IMR-90 (cell line): ENCODE results near the gene LRIG1. TPM values are rescaled to one million over a fixed set of nuclear protein-coding genes. Genes with fewer than 3 reads are reported as not detected.

ENCODE experiments used
- ATAC-seq: fragments of 200-7000 bp; cut with Tn5 transposase; 2 replicates; pipeline ENCODE4 v1.9.1; 2020; ENCODE audit warnings: low read depth, mild to moderate bottlenecking, moderate library complexity
- BruUV-seq: library from RNA; stranded (reverse); fragments of 400-500 nt; replicated peaks from 2 replicates; lab custom pipeline; 2021; lab: Mats Ljungman, UMichigan
- CTCF ChIA-PET: fragments of 300-600 bp; formaldehyde crosslinking; extraction: SDS; loops from one replicate; lab custom pipeline; 2021; ENCODE audit warnings: antibody characterized with exemption; lab: Yijun Ruan, JAX
- POLR2A ChIA-PET: fragments of 300-600 bp; sonication (Branson Sonifier 250); formaldehyde crosslinking; loops from one replicate; lab custom pipeline; 2022; ENCODE audit warnings: antibody characterized with exemption; ENCODE audit not compliant: unreplicated experiment; lab: Charles Lee
- DNase-seq: peaks from one replicate; pipeline ENCODE4 v3.0.0; 2013
- H2AFZ ChIP-seq: replicated peaks from 2 replicates; pipeline ENCODE3; 2013; ENCODE audit warnings: low read length, mild to moderate bottlenecking; ENCODE audit not compliant: poor library complexity
- H2AK5ac ChIP-seq: 2 replicates; pipeline ENCODE4 v1.6.1; 2013; ENCODE audit warnings: low read depth, low read length, inconsistent platforms
- H2AK9ac ChIP-seq: replicated peaks from 2 replicates; pipeline ENCODE3; 2013; ENCODE audit warnings: mild to moderate bottlenecking, low read depth, low read length, moderate library complexity; ENCODE audit not compliant: poor library complexity
- H2BK120ac ChIP-seq: 2 replicates; pipeline ENCODE4 v1.6.1; 2013; ENCODE audit warnings: low read depth, low read length, inconsistent platforms
- H2BK15ac ChIP-seq: 3 replicates; pipeline ENCODE4 v1.6.1; 2013; ENCODE audit warnings: low read depth, low read length, inconsistent platforms
- H2BK20ac ChIP-seq: 2 replicates; pipeline ENCODE4 v1.6.1; 2013; ENCODE audit warnings: low read depth, mild to moderate bottlenecking, inconsistent platforms, low read length, moderate library complexity
- H2BK5ac ChIP-seq: 2 replicates; pipeline ENCODE4 v1.6.1; 2013; ENCODE audit warnings: mild to moderate bottlenecking, low read depth, low read length, inconsistent platforms; ENCODE audit not compliant: poor library complexity, severe bottlenecking
- H3K14ac ChIP-seq: replicated peaks from 2 replicates; pipeline ENCODE4 v1.6.1; 2013; ENCODE audit warnings: low read depth, low read length, inconsistent platforms
- H3K18ac ChIP-seq: 2 replicates; pipeline ENCODE4 v1.6.1; 2013; ENCODE audit warnings: low read depth, low read length, control low read depth
- H3K23ac ChIP-seq: 2 replicates; pipeline ENCODE4 v1.6.1; 2013; ENCODE audit warnings: low read depth, low read length, inconsistent platforms
- H3K27ac ChIP-seq: 2 replicates; pipeline ENCODE4 v1.5.1; 2013; ENCODE audit warnings: mild to moderate bottlenecking, control low read depth, low read length; ENCODE audit not compliant: insufficient read depth
- H3K27me3 ChIP-seq: 2 replicates; pipeline ENCODE4 v1.6.1; 2013; ENCODE audit warnings: low read length; ENCODE audit not compliant: control insufficient read depth, insufficient read depth
- H3K36me3 ChIP-seq: 2 replicates; pipeline ENCODE4 v1.6.1; 2013; ENCODE audit warnings: low read length, mixed read lengths; ENCODE audit not compliant: control insufficient read depth, insufficient read depth
- H3K4ac ChIP-seq: 2 replicates; pipeline ENCODE4 v1.6.1; 2013; ENCODE audit warnings: low read depth, low read length, inconsistent platforms
- H3K4me1 ChIP-seq: 2 replicates; pipeline ENCODE4 v1.6.1; 2013; ENCODE audit warnings: low read length, mixed read lengths; ENCODE audit not compliant: control insufficient read depth, insufficient read depth
- H3K4me2 ChIP-seq: 2 replicates; pipeline ENCODE4 v1.6.1; 2013; ENCODE audit warnings: low read depth, mild to moderate bottlenecking, control low read depth, low read length, moderate library complexity
- H3K4me3 ChIP-seq: 2 replicates; pipeline ENCODE4 v1.5.1; 2013; ENCODE audit warnings: low read depth, mild to moderate bottlenecking, control low read depth, low read length, moderate library complexity; ENCODE audit not compliant: insufficient read depth
- H3K56ac ChIP-seq: 2 replicates; pipeline ENCODE4 v1.6.1; 2013; ENCODE audit warnings: low read length, inconsistent platforms; ENCODE audit not compliant: insufficient read depth; ENCODE audit errors: extremely low read depth
- H3K79me1 ChIP-seq, 2 experiments: 2 replicates each; pipeline ENCODE4 v1.6.1; 2013; ENCODE audit warnings: low read length in 2 of 2, inconsistent platforms in 1 of 2, low read depth in 1 of 2
- H3K9ac ChIP-seq: 2 replicates; pipeline ENCODE4 v1.6.1; 2013; ENCODE audit warnings: low read depth, low read length, control low read depth
- H3K9me1 ChIP-seq: 2 replicates; pipeline ENCODE4 v1.6.1; 2013; ENCODE audit warnings: low read length, inconsistent platforms; ENCODE audit not compliant: insufficient read depth
- H3K9me3 ChIP-seq: 2 replicates; pipeline ENCODE4 v1.6.1; 2013; ENCODE audit warnings: low read length; ENCODE audit not compliant: control insufficient read depth, insufficient read depth
- H4K20me1 ChIP-seq: 2 replicates; pipeline ENCODE4 v1.6.1; 2013; ENCODE audit warnings: low read length, inconsistent platforms; ENCODE audit not compliant: insufficient read depth
- H4K5ac ChIP-seq: 2 replicates; pipeline ENCODE4 v1.6.1; 2013; ENCODE audit warnings: mild to moderate bottlenecking, low read depth, low read length, control low read depth
- H4K8ac ChIP-seq, 2 experiments: 2 replicates each; pipeline ENCODE4 v1.6.1; 2013; ENCODE audit warnings: low read depth in 2 of 2, low read length in 2 of 2, control low read depth in 1 of 2, inconsistent platforms in 1 of 2
- H4K91ac ChIP-seq: 2 replicates; pipeline ENCODE4 v1.6.1; 2013; ENCODE audit warnings: low read depth, low read length, inconsistent platforms; ENCODE audit not compliant: insufficient read depth
- BHLHE40 ChIP-seq: fragments of 150-350 bp; IDR thresholded peaks from 2 replicates; pipeline ENCODE4 v1.6.1; 2016; ENCODE audit warnings: mild to moderate bottlenecking, low read depth, low read length
- CEBPB ChIP-seq: IDR thresholded peaks from 2 replicates; pipeline ENCODE4 v1.6.1; 2012; ENCODE audit warnings: low read depth, low read length, improper control_type of control experiment
- WGBS, 2 experiments: methylation state at CpG; one replicate each; pipeline versions ENCODE4 v1.1.5 to v1.1.7; 2013; ENCODE audit warnings: missing lambda C conversion rate in 2 of 2; ENCODE audit not compliant: insufficient read length in 1 of 2; ENCODE audit errors: extremely low coverage in 2 of 2; 5-methylcytosine and 5-hydroxymethylcytosine counted together
- dilution Hi-C: fragments of 300-500 bp; cut with HindIII; formaldehyde crosslinking; loops from one replicate; pipeline ENCODE4 v1.14.3; 2018; ENCODE audit warnings: low sequenced_read_pairs; ENCODE audit not compliant: unreplicated experiment
- in situ Hi-C: fragments of 300-500 bp; cut with MboI; formaldehyde crosslinking; loops from 3 replicates; pipeline ENCODE4 v1.14.3; 2019; ENCODE audit warnings: low sequenced_read_pairs, inconsistent platforms, mixed read lengths
- intact Hi-C: fragments of 100-400 bp; cut with micrococcal nuclease; formaldehyde crosslinking; loops from 2 replicates; pipeline ENCODE4 v1.10.0; 2022
- polyA plus RNA-seq, 3 experiments: library from polyadenylated mRNA; depleted of rRNA; stranded (reverse); fragments of >200 nt; gene quantifications; 2 replicates each; pipeline ENCODE4 v1.2.3, GENCODE V29; 2012; ENCODE audit warnings: low replicate concordance in 1 of 3
- total RNA-seq: library from RNA; depleted of rRNA; stranded (reverse); fragments of >200 nt; gene quantifications from 2 replicates; pipeline ENCODE4 v1.2.3, GENCODE V29; 2012

LRIG1 gene
- total and polyA plus RNA-seq, 2 of the 4 experiments (the other 2 are of a cell fraction): 62.8 to 87.8 TPM

- Histone ChIP-seq H2BK15ac (no peak overlapping the region), H2AFZ (no peak overlapping the region), H4K20me1 (no peaks in the 10 kb centered on the region), H3K36me3 (no peaks in the 10 kb centered on the region), H3K4me1 (peaks cover 1% of the 10 kb centered on the region; the same call in 1 of the 2 replicates), H3K9me3 (peaks cover 2% of the 10 kb centered on the region), H3K23ac (no peak overlapping the region), H3K4me2 (no peak overlapping the region), H2BK120ac (no peak overlapping the region), H4K8ac (no peak overlapping the region), H3K9me1 (no peaks in the 10 kb centered on the region), H3K9ac (no peak overlapping the region), H2BK5ac (no peak overlapping the region), H3K14ac (no peak overlapping the region), H3K4ac (no peak overlapping the region), H3K27ac (no peak overlapping the region), H2AK9ac (no peak overlapping the region), H4K5ac (no peak overlapping the region), H4K91ac (no peak overlapping the region), H2AK5ac (no peak overlapping the region), H2BK20ac (no peak overlapping the region), H3K4me3 (no peak overlapping the region), H3K56ac (no peak overlapping the region), H3K18ac (no peak overlapping the region), H3K79me1 (no peaks in the 10 kb centered on the region), H3K27me3 (no peaks in the 10 kb centered on the region)
- BruUV-seq: no TSS peak
- ChIA-PET POLR2A (no interaction called here), CTCF (interaction anchor here (1.1 kb wide), 1 partner anchor 9 kb away, joined by 5 read pairs; no protein-coding TSS in a partner anchor)
- in situ Hi-C loops: no loop called here
- ATAC-seq (peak; percentile 86), DNase-seq (no peak)
- intact Hi-C loops: no loop called here
- no CpG with 5 or more reads among the region's 1 CpG for WGBS, 2 experiments
- TF ChIP-seq CEBPB: peak; percentile 69; the same call in 1 of the 2 replicates
- no peak for TF ChIP-seq BHLHE40
- dilution Hi-C loops: no loop called here
Observed at GRCh38 chr3:66532613-66533012, 31.8 kb upstream of the LRIG1 start.
